Esophagus muscularis mucosa (tissue), 4 donors: ENCODE measurements around the gene RANBP17. TPM values are rescaled to one million over a fixed set of nuclear protein-coding genes. Genes with fewer than 3 reads are reported as not detected.

Experiments used
- DNase-seq: peaks from one replicate; pipeline ENCODE4 v3.0.0-alpha.2; 2017; ENCODE audit errors: extremely low spot score
- H3K27ac ChIP-seq, 4 donors: fragments of 200-600 bp; sonication (generic); replicated peaks in 1 of 4; 1 replicate in 3 of 4; 2 replicates in 1 of 4; pipeline ENCODE4 v1.5.1; 2016 to 2019; ENCODE audit warnings: mild to moderate bottlenecking in 1 of 4
- H3K27me3 ChIP-seq, 4 donors: fragments of 200-600 bp; sonication (generic); one replicate each; pipeline versions ENCODE4 v1.5.1 to v1.6.0; 2016 to 2019
- H3K36me3 ChIP-seq, 4 donors: fragments of 200-600 bp; sonication (generic); one replicate each; pipeline ENCODE4 v1.5.1; 2016 to 2019
- H3K4me1 ChIP-seq, 4 donors: fragments of 200-600 bp; sonication (generic); one replicate each; pipeline ENCODE4 v1.5.1; 2016 to 2019
- H3K4me3 ChIP-seq, 4 donors: fragments of 200-600 bp; sonication (generic); 1 replicate in 2 of 4; 2 replicates in 2 of 4; pipeline ENCODE4 v1.5.1; 2016 to 2019; ENCODE audit warnings: mild to moderate bottlenecking in 4 of 4, moderate library complexity in 1 of 4
- H3K9me3 ChIP-seq, 4 donors: fragments of 200-600 bp; sonication (generic); 1 replicate in 3 of 4; 2 replicates in 1 of 4; pipeline ENCODE4 v1.5.1; 2016 to 2019
- CTCF ChIP-seq, 3 experiments: fragments of 200-600 bp in 2 of 3; fragments of 450-650 bp in 1 of 3; sonication (generic) in 2 of 3; IDR thresholded peaks; one replicate each; pipeline ENCODE4 v1.5.1; 2017 to 2019; ENCODE audit warnings: antibody characterized with exemption in 3 of 3, mild to moderate bottlenecking in 2 of 3, moderate library complexity in 1 of 3
- EP300 ChIP-seq: sonication (generic); formaldehyde crosslinking; IDR thresholded peaks from one replicate; pipeline ENCODE4 v1.6.1; 2017; ENCODE audit warnings: antibody characterized with exemption
- POLR2A ChIP-seq: fragments of 450-650 bp; IDR thresholded peaks from one replicate; pipeline ENCODE4 v1.6.1; 2017; ENCODE audit warnings: antibody characterized with exemption, moderate library complexity, mild to moderate bottlenecking, low read depth
- POLR2AphosphoS5 ChIP-seq, 2 donors: sonication (generic); formaldehyde crosslinking; IDR thresholded peaks; one replicate each; pipeline ENCODE4 v1.6.1; 2017; ENCODE audit warnings: antibody characterized with exemption in 2 of 2
- WGBS: methylation state at CpG from one replicate; pipeline ENCODE4 v1.1.5; 2018; 5-methylcytosine and 5-hydroxymethylcytosine counted together
- intact Hi-C: fragments of 100-400 bp; cut with DNase I; formaldehyde crosslinking; loops from one replicate; pipeline ENCODE4 v1.15.1; 2023
- total RNA-seq, 4 donors: library from RNA; depleted of rRNA; stranded (reverse); fragments of >200 nt; gene quantifications; one replicate each; pipeline versions ENCODE4 v1.1.0 to v1.2.1, GENCODE V29; 2016

Gene RANBP17
- total RNA-seq, 4 donors from 2014 or later = 16.4 to 28.2 (median 17.7) TPM

GRCh38 chr5:171310819-171311321 lies 449.1 kb downstream of the RANBP17 start:
- no peak for TF ChIP-seq POLR2AphosphoS5 (IDR thresholded peaks at IDR 0.05)
- TF ChIP-seq CTCF (IDR thresholded peaks at IDR 0.05) = no peak
- intact Hi-C loops = no loop called here
- Histone ChIP-seq H3K4me1 (peaks cover 46 to 80% (median 74%) of the 10 kb centered on the region in 4 donors), H3K27me3 (peaks cover 21 to 100% (median 95%) of the 10 kb centered on the region in 4 donors), H3K36me3 (no peaks in the 10 kb centered on the region), H3K9me3 (no peaks in the 10 kb centered on the region), H3K27ac (no peak overlapping the region), H3K4me3 (peak overlapping the region; percentile 27 to 40 (median 32))
- WGBS = 25% methylated on average over 34 of the region's 41 CpGs
- no peak for DNase-seq

GRCh38 chr5:171311322-171312077 lies 449.7 kb downstream of the RANBP17 start:
- H3K4me1 ChIP-seq = peaks cover 53 to 86% (median 80%) of the 10 kb centered on the region in 4 donors
- 7% methylated on average over 28 of the region's 74 CpGs for WGBS
- no peaks in the 10 kb centered on the region for H3K36me3 ChIP-seq
- peaks cover 26 to 100% (median 96%) of the 10 kb centered on the region in 4 donors for H3K27me3 ChIP-seq
- no peak for TF ChIP-seq EP300
- no peak for TF ChIP-seq POLR2A
- no peak for TF ChIP-seq POLR2AphosphoS5 (IDR thresholded peaks at IDR 0.05)
- TF ChIP-seq CTCF (IDR thresholded peaks at IDR 0.05) = no peak
- H3K27ac ChIP-seq = no peak overlapping the region
- intact Hi-C loops = no loop called here
- DNase-seq = no peak
- peak overlapping the region; percentile 27 to 40 (median 32) for H3K4me3 ChIP-seq
- H3K9me3 ChIP-seq = no peaks in the 10 kb centered on the region

- Histone ChIP-seq H3K4me3 (peak overlapping the region; percentile 27 to 40 (median 32)), H3K27me3 (peaks cover 26 to 100% (median 96%) of the 10 kb centered on the region in 4 donors), H3K27ac (no peak overlapping the region), H3K4me1 (peaks cover 61 to 94% (median 88%) of the 10 kb centered on the region in 4 donors), H3K36me3 (no peaks in the 10 kb centered on the region), H3K9me3 (no peaks in the 10 kb centered on the region)
- intact Hi-C loops = no loop called here
- no peak for DNase-seq
- TF ChIP-seq CTCF (IDR thresholded peaks at IDR 0.05) (no peak), EP300 (no peak), POLR2A (no peak), POLR2AphosphoS5 (IDR thresholded peaks at IDR 0.05) (no peak)
- WGBS = 5% methylated on average over 47 of the region's 74 CpGs
These were observed 450.5 kb downstream of the RANBP17 start for GRCh38 chr5:171312129-171312974.

- DNase-seq = no peak
- WGBS = 16% methylated on average over 37 of the region's 37 CpGs
- Histone ChIP-seq H3K36me3 (no peaks in the 10 kb centered on the region), H3K9me3 (no peaks in the 10 kb centered on the region), H3K27ac (no peak overlapping the region), H3K4me1 (peaks cover 59 to 92% (median 81%) of the 10 kb centered on the region in 4 donors), H3K4me3 (no peak overlapping the region), H3K27me3 (peaks cover 19 to 100% (median 95%) of the 10 kb centered on the region in 4 donors)
- intact Hi-C loops = no loop called here
- TF ChIP-seq POLR2AphosphoS5 (IDR thresholded peaks at IDR 0.05) (no peak), POLR2A (no peak), EP300 (no peak), CTCF (IDR thresholded peaks at IDR 0.05) (no peak)
These were observed 451.8 kb downstream of the RANBP17 start for GRCh38 chr5:171313481-171314206.
